WTC11 (cell line): ENCODE results near the gene FGF1. TPM values are rescaled to one million over a fixed set of nuclear protein-coding genes. Genes with fewer than 3 reads are reported as not detected.

Experiments
- ATAC-seq: fragments of 200-7000 bp; cut with Tn5 transposase; 2 replicates; pipeline ENCODE4 v1.10.0; 2021; ENCODE audit warnings: mild to moderate bottlenecking, moderate library complexity
- CTCF ChIA-PET: fragments of 300-600 bp; sonication (Branson Sonifier 250); formaldehyde crosslinking; loops from one replicate; lab custom pipeline; 2021; ENCODE audit warnings: antibody characterized with exemption; lab: Charles Lee
- POLR2A ChIA-PET: fragments of 350-600 bp; sonication (Branson Sonifier 250); formaldehyde crosslinking; loops from one replicate; lab custom pipeline; 2021; ENCODE audit warnings: antibody characterized with exemption; lab: Charles Lee
- DNase-seq: peaks from one replicate; pipeline ENCODE4 v3.0.0; 2021; ENCODE audit warnings: low spot score
- H3K27ac Mint-ChIP-seq: 2 replicates; pipeline ENCODE4 v1.8.0; 2021; ENCODE audit warnings: mixed read lengths
- H3K27me3 Mint-ChIP-seq: 2 replicates; pipeline ENCODE4 v1.8.0; 2021; ENCODE audit warnings: low read depth, mild to moderate bottlenecking, moderate library complexity, mixed read lengths
- H3K36me3 Mint-ChIP-seq: 2 replicates; pipeline ENCODE4 v1.8.0; 2021; ENCODE audit warnings: mixed read lengths
- H3K4me1 Mint-ChIP-seq: 2 replicates; pipeline ENCODE4 v1.8.0; 2022; ENCODE audit warnings: mixed read lengths
- H3K4me3 Mint-ChIP-seq: 2 replicates; pipeline ENCODE4 v1.8.0; 2021; ENCODE audit warnings: mild to moderate bottlenecking, moderate library complexity, mixed read lengths
- H3K9me3 Mint-ChIP-seq: 2 replicates; pipeline ENCODE4 v1.8.0; 2021; ENCODE audit warnings: mixed read lengths
- AFF4 ChIP-seq: sonication (generic); formaldehyde crosslinking; IDR thresholded peaks from 2 replicates; pipeline ENCODE4 v1.8.1; 2023; ENCODE audit warnings: mild to moderate bottlenecking, missing genetic modification reagents, borderline replicate concordance
- ATF3 ChIP-seq: sonication (generic); formaldehyde crosslinking; conservative IDR thresholded peaks from 2 replicates; pipeline ENCODE4 v1.8.1; 2022; ENCODE audit warnings: mild to moderate bottlenecking, missing genetic modification reagents
- EMX1 ChIP-seq: fragments of 250-450 bp; sonication (Bioruptor Pico); IDR thresholded peaks from 2 replicates; pipeline ENCODE4 v1.8.0; 2021; ENCODE audit warnings: mild to moderate bottlenecking
- FOXK1 ChIP-seq: sonication (generic); formaldehyde crosslinking; IDR thresholded peaks from 2 replicates; pipeline ENCODE4 v1.8.0; 2022; ENCODE audit warnings: mild to moderate bottlenecking, moderate library complexity, missing genetic modification reagents
- FOXP1 ChIP-seq: sonication (generic); formaldehyde crosslinking; IDR thresholded peaks from 2 replicates; pipeline ENCODE4 v1.8.0; 2022; ENCODE audit warnings: missing genetic modification reagents, mild to moderate bottlenecking, moderate library complexity, borderline replicate concordance
- GABPB1 ChIP-seq: sonication (generic); formaldehyde crosslinking; IDR thresholded peaks from 2 replicates; pipeline ENCODE4 v1.8.1; 2023; ENCODE audit warnings: mild to moderate bottlenecking, missing genetic modification reagents
- HMGXB4 ChIP-seq: sonication (generic); formaldehyde crosslinking; IDR thresholded peaks from 2 replicates; pipeline ENCODE4 v1.8.1; 2023; ENCODE audit warnings: mild to moderate bottlenecking, moderate library complexity, missing genetic modification reagents
- KAT7 ChIP-seq: sonication (generic); formaldehyde crosslinking; IDR thresholded peaks from 2 replicates; pipeline ENCODE4 v1.8.1; 2023; ENCODE audit warnings: missing genetic modification reagents, mild to moderate bottlenecking, borderline replicate concordance
- PRRX2 ChIP-seq: fragments of 250-450 bp; sonication (Bioruptor Pico); IDR thresholded peaks from 2 replicates; pipeline ENCODE4 v1.8.0; 2021; ENCODE audit warnings: mild to moderate bottlenecking
- total RNA-seq: library from RNA; stranded (reverse); gene quantifications from 3 replicates; pipeline ENCODE4 v1.2.3, GENCODE V29; 2021
- TF ChIP-seq, protein P1 (sequence below): sonication (generic); formaldehyde crosslinking; IDR thresholded peaks from 2 replicates; pipeline ENCODE4 v1.8.0; 2023; ENCODE audit warnings: missing genetic modification reagents, mild to moderate bottlenecking, borderline replicate concordance
- TF ChIP-seq, protein P2 (sequence below): sonication (generic); formaldehyde crosslinking; IDR thresholded peaks from 2 replicates; pipeline ENCODE4 v1.8.0; 2022; ENCODE audit warnings: mild to moderate bottlenecking, missing genetic modification reagents

The FGF1 gene
- total RNA-seq, 1 experiment from 2014 or later, result 0.55 TPM

DNA sequence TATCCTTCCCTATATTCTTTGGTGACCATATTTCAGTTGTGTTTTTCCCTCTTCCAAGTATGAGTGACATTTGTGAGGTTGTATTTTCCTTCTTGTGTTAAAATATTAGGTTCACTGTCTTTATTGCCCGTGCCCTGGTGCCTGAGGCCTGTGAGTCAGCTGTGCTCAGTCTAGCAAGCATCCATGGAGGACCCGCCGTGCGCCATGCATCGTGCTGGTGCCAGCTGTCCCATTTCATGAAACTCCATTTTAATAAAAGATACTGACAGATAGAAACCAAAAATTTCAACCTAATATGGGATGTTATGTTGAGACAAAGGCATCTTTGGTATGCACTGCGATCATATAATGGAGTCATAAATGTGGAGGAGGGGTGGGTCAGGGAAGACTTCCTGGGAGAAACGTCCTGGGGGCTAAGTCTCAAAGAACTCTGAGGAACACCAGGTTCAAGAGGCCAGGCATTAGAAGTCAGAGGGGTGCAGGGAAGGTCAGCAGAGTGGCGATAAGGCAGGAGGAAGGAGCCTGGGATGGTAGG, 34.0 kb upstream of the FGF1 start (continued):
- TF ChIP-seq, protein P1, sequence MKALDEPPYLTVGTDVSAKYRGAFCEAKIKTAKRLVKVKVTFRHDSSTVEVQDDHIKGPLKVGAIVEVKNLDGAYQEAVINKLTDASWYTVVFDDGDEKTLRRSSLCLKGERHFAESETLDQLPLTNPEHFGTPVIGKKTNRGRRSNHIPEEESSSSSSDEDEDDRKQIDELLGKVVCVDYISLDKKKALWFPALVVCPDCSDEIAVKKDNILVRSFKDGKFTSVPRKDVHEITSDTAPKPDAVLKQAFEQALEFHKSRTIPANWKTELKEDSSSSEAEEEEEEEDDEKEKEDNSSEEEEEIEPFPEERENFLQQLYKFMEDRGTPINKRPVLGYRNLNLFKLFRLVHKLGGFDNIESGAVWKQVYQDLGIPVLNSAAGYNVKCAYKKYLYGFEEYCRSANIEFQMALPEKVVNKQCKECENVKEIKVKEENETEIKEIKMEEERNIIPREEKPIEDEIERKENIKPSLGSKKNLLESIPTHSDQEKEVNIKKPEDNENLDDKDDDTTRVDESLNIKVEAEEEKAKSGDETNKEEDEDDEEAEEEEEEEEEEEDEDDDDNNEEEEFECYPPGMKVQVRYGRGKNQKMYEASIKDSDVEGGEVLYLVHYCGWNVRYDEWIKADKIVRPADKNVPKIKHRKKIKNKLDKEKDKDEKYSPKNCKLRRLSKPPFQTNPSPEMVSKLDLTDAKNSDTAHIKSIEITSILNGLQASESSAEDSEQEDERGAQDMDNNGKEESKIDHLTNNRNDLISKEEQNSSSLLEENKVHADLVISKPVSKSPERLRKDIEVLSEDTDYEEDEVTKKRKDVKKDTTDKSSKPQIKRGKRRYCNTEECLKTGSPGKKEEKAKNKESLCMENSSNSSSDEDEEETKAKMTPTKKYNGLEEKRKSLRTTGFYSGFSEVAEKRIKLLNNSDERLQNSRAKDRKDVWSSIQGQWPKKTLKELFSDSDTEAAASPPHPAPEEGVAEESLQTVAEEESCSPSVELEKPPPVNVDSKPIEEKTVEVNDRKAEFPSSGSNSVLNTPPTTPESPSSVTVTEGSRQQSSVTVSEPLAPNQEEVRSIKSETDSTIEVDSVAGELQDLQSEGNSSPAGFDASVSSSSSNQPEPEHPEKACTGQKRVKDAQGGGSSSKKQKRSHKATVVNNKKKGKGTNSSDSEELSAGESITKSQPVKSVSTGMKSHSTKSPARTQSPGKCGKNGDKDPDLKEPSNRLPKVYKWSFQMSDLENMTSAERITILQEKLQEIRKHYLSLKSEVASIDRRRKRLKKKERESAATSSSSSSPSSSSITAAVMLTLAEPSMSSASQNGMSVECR, result no peak
- TF ChIP-seq EMX1 (CRISPR knock-in tag), result no peak
- TF ChIP-seq, all 79 proteins: peak for 0

GRCh38 chr5:142717582-142718215, 31.8 kb upstream of the FGF1 start:
- ChIA-PET POLR2A (interaction anchor here (0.9 to 1.1 kb wide), 2 partner anchors 15 to 163 kb away, joined by 3 to 5 read pairs; no protein-coding TSS in a partner anchor), CTCF (interaction anchor here (0.6 to 5.2 kb wide), 43 partner anchors 10 to 354 kb away, joined by 3 to 76 read pairs (median 7); partner anchors contain the start of gene FGF1)
- Mint-ChIP-seq H3K27ac (peak overlapping the region; percentile 76), H3K27me3 (no peaks in the 10 kb centered on the region), H3K9me3 (no peaks in the 10 kb centered on the region), H3K4me3 (no peak overlapping the region; the same call in 1 of the 2 replicates), H3K36me3 (peaks cover 5% of the 10 kb centered on the region; the same call in 1 of the 2 replicates), H3K4me1 (peaks cover 63% of the 10 kb centered on the region)
- ATAC-seq (peak; percentile 56), DNase-seq (no peak)
- TF ChIP-seq, protein P2, sequence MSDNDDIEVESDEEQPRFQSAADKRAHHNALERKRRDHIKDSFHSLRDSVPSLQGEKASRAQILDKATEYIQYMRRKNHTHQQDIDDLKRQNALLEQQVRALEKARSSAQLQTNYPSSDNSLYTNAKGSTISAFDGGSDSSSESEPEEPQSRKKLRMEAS (CRISPR knock-in tag), result no peak
- no peak for TF ChIP-seq HMGXB4 (CRISPR knock-in tag)
- TF ChIP-seq GABPB1 (CRISPR knock-in tag), result no peak
- TF ChIP-seq KAT7, result 0 out of 2 replicates have a peak, but pooled peaks have one; percentile 31
- TF ChIP-seq ATF3 (CRISPR knock-in tag), result no peak
- no peak for TF ChIP-seq AFF4 (CRISPR knock-in tag)
- TF ChIP-seq FOXK1 (CRISPR knock-in tag), result no peak
- 0 out of 2 replicates have a peak, but pooled peaks have one; percentile 26 for TF ChIP-seq PRRX2 (CRISPR knock-in tag)
- no peak for TF ChIP-seq FOXP1 (CRISPR knock-in tag)
